SU-DHL-6 (cell line): ENCODE results near the gene RBM19.

Source experiments
- H2AFZ ChIP-seq: fragments of 200-600 bp; sonication (generic); 2 replicates; pipeline ENCODE4 v1.6.1; 2014; ENCODE audit warnings: low read depth, mild to moderate bottlenecking, moderate library complexity, mixed read lengths, antibody characterized with exemption, low read length; ENCODE audit not compliant: severe bottlenecking
- H3F3A ChIP-seq: fragments of 200-600 bp; shearing (Covaris generic); 2 replicates; pipeline ENCODE4 v1.6.0; 2016; ENCODE audit warnings: antibody characterized with exemption, mild to moderate bottlenecking; ENCODE audit not compliant: insufficient read depth
- H3K27ac ChIP-seq: fragments of 200-600 bp; sonication (generic); 2 replicates; pipeline ENCODE4 v1.5.1; 2016; ENCODE audit warnings: low read depth, mild to moderate bottlenecking, low read length, moderate library complexity, mixed read lengths
- H3K27me3 ChIP-seq: fragments of 200-600 bp; sonication (generic), shearing (Covaris generic); 2 replicates; pipeline ENCODE4 v1.6.0; 2014; ENCODE audit warnings: mild to moderate bottlenecking, low read length
- H3K36me3 ChIP-seq: fragments of 200-600 bp; sonication (generic); 2 replicates; pipeline ENCODE4 v1.6.1; 2014; ENCODE audit warnings: mild to moderate bottlenecking, low read length, mixed read lengths
- H3K4me2 ChIP-seq: fragments of 300-600, 200-600 bp; shearing (Covaris generic), sonication (generic); 2 replicates; pipeline ENCODE4 v1.6.0; 2014; ENCODE audit warnings: low read length, low read depth, mild to moderate bottlenecking; ENCODE audit not compliant: poor library complexity, severe bottlenecking
- H3K4me3 ChIP-seq: fragments of 200-600 bp; sonication (generic); 2 replicates; pipeline ENCODE4 v1.5.1; 2014; ENCODE audit warnings: antibody characterized with exemption, low read length, mild to moderate bottlenecking, mixed read lengths; ENCODE audit not compliant: insufficient read depth, poor library complexity, severe bottlenecking
- H3K79me2 ChIP-seq: fragments of 200-600 bp; sonication (generic); 2 replicates; pipeline ENCODE4 v1.6.1; 2014; ENCODE audit warnings: mild to moderate bottlenecking, low read length, moderate library complexity; ENCODE audit not compliant: insufficient read depth
- H3K9ac ChIP-seq: fragments of 200-600 bp; sonication (generic); 2 replicates; pipeline ENCODE4 v1.7.0; 2014; ENCODE audit warnings: mild to moderate bottlenecking, low read length
- H3K9me2 ChIP-seq: fragments of 200-600 bp; sonication (generic); replicated peaks from 2 replicates; pipeline ENCODE4 v1.6.1; 2014; ENCODE audit warnings: low read length; ENCODE audit not compliant: insufficient read depth
- H3K9me3 ChIP-seq: fragments of 200-600 bp; sonication (generic); 2 replicates; pipeline ENCODE4 v1.6.1; 2014; ENCODE audit warnings: low read length, mixed read lengths; ENCODE audit not compliant: insufficient read depth
- H4K20me1 ChIP-seq: fragments of 200-600 bp; sonication (generic); 2 replicates; pipeline ENCODE4 v1.6.1; 2014; ENCODE audit warnings: low read depth, mild to moderate bottlenecking, antibody characterized with exemption, low read length, moderate library complexity, mixed read lengths
- CTCF ChIP-seq: fragments of 200-600 bp; sonication (generic); IDR thresholded peaks from one replicate; pipeline ENCODE4 v1.5.1; 2017; ENCODE audit warnings: antibody characterized with exemption, mild to moderate bottlenecking, low read length, moderate library complexity; ENCODE audit not compliant: insufficient read depth, poor library complexity, severe bottlenecking
- EZH2phosphoT487 ChIP-seq: fragments of 200-600 bp; sonication (generic), shearing (Covaris generic); conservative IDR thresholded peaks from 2 replicates; pipeline ENCODE4 v1.6.1; 2018; ENCODE audit warnings: mild to moderate bottlenecking, antibody characterized with exemption, low read length, moderate library complexity, mixed read lengths

The RBM19 gene

GRCh38 chr12:113770389-113770865 lies 195.7 kb downstream of the RBM19 start:
- H2AFZ ChIP-seq: no peak overlapping the region
- no peaks in the 10 kb centered on the region for H3K36me3 ChIP-seq
- H3K9me2 ChIP-seq: no peaks in the 10 kb centered on the region

GRCh38 chr12:113769305-113769704 lies 196.8 kb downstream of the RBM19 start:
- Histone ChIP-seq H3K27ac (no peak overlapping the region), H3K79me2 (no peaks in the 10 kb centered on the region), H3K9me3 (no peaks in the 10 kb centered on the region), H3F3A (no peaks in the 10 kb centered on the region), H3K9me2 (no peaks in the 10 kb centered on the region), H3K9ac (no peak overlapping the region), H2AFZ (no peak overlapping the region), H3K36me3 (no peaks in the 10 kb centered on the region), H3K27me3 (no peaks in the 10 kb centered on the region), H4K20me1 (no peaks in the 10 kb centered on the region), H3K4me3 (no peak overlapping the region), H3K4me2 (no peak overlapping the region)
- TF ChIP-seq CTCF (no peak), EZH2phosphoT487 (no peak)

More at GRCh38 chr12:113770389-113770865, 195.7 kb downstream of the RBM19 start:
- no peak overlapping the region for H3K9ac ChIP-seq
- no peak overlapping the region for H3K4me2 ChIP-seq
- no peak overlapping the region for H3K4me3 ChIP-seq
- no peak overlapping the region for H3K27ac ChIP-seq
- H3K79me2 ChIP-seq: no peaks in the 10 kb centered on the region
- no peaks in the 10 kb centered on the region for H4K20me1 ChIP-seq
- H3K9me3 ChIP-seq: no peaks in the 10 kb centered on the region
- H3K27me3 ChIP-seq: no peaks in the 10 kb centered on the region
- H3F3A ChIP-seq: no peaks in the 10 kb centered on the region
- TF ChIP-seq CTCF: no peak
- no peak for TF ChIP-seq EZH2phosphoT487

GRCh38 chr12:113768850-113769249 lies 197.3 kb downstream of the RBM19 start:
- H3K4me2 ChIP-seq: no peak overlapping the region
- no peak overlapping the region for H3K27ac ChIP-seq
- H3K9ac ChIP-seq: no peak overlapping the region
- TF ChIP-seq CTCF (no peak), EZH2phosphoT487 (no peak)
- no peaks in the 10 kb centered on the region for H3K27me3 ChIP-seq
- H3F3A ChIP-seq: no peaks in the 10 kb centered on the region
- no peaks in the 10 kb centered on the region for H3K9me2 ChIP-seq
- no peak overlapping the region for H2AFZ ChIP-seq
- H4K20me1 ChIP-seq: no peaks in the 10 kb centered on the region
- no peaks in the 10 kb centered on the region for H3K9me3 ChIP-seq
- H3K36me3 ChIP-seq: no peaks in the 10 kb centered on the region
- H3K4me3 ChIP-seq: no peak overlapping the region
- no peaks in the 10 kb centered on the region for H3K79me2 ChIP-seq
